Mucosa of stomach (tissue), 1 donor: Measurements from ENCODE around the gene LGR6.
"Not testable (repeated sequence)": the region's sequence is repeated elsewhere in the genome, so short reads cannot be mapped to it uniquely, and the experiment has no call there.

Experiments
- H3K27me3 ChIP-seq: one replicate; pipeline ENCODE4 v1.7.0; 2013; ENCODE audit warnings: mild to moderate bottlenecking, low read length; ENCODE audit not compliant: control insufficient read depth, insufficient read depth
- H3K36me3 ChIP-seq: one replicate; pipeline ENCODE4 v1.7.0; 2013; ENCODE audit warnings: low read length; ENCODE audit not compliant: control insufficient read depth, insufficient read depth
- H3K4me1 ChIP-seq: one replicate; pipeline ENCODE4 v1.7.0; 2013; ENCODE audit warnings: mild to moderate bottlenecking, low read length; ENCODE audit not compliant: control insufficient read depth, insufficient read depth
- H3K4me3 ChIP-seq: one replicate; pipeline ENCODE4 v1.7.0; 2013; ENCODE audit warnings: low read length
- H3K9ac ChIP-seq: one replicate; pipeline ENCODE4 v1.7.0; 2013; ENCODE audit warnings: mild to moderate bottlenecking, low read length, moderate library complexity
- H3K9me3 ChIP-seq: one replicate; pipeline ENCODE4 v1.7.0; 2013; ENCODE audit warnings: mild to moderate bottlenecking, low read length, moderate library complexity; ENCODE audit not compliant: control insufficient read depth
- donor health status: Pancreatic carcinoma.

The LGR6 gene

DNA sequence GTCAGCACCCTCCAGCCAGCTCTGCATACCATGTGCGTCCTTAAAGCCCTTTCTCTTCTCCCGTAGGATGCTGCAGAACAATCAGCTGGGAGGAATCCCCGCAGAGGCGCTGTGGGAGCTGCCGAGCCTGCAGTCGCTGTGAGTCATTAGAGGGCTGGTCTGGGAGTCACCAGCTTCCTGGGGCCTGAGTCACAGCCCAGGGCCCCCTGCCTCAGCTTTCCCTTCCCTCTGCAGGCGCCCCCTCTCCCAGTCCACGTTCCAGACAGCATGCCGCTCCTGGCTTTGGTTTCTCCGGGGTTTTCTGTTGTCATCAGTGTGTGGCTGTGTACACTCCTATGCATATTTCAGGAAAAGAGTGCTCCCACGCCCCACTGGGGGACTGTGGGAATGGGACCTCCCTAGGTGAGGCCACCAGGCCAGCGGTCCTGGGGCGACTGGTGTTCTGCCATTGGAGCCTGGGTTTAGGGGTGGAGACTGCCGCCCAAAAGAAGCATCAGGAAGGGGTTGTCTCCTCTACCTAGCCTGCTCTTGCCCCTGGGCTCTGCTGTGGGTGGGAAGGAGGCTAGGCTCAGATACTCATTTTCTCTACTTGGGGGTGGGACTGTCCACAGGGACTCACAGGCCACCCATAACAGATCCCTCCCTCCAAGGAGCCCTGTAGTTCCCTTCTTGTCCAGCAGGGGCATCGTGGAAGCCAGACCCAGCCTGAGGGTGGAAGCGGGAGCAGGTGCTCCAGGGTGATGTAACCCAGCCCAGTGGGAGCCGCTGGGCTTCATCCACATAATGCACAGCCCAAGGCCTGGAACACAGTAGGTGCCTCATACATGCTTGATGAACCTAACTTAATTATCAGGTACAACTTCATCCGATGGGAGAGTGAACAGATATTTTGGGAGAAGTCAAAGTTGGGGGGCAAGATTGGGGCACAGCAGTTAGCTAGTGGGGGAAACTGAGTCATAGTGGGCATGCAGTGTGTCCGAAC lies 42.5 kb downstream of the LGR6 start:
- no peaks in the 10 kb centered on the region for H3K36me3 ChIP-seq
- H3K9me3 ChIP-seq, result no peaks in the 10 kb centered on the region
- no peak overlapping the region for H3K9ac ChIP-seq
- peaks cover 13% of the 10 kb centered on the region for H3K27me3 ChIP-seq
- no peak overlapping the region for H3K4me3 ChIP-seq
- H3K4me1 ChIP-seq, result no peaks in the 10 kb centered on the region

DNA sequence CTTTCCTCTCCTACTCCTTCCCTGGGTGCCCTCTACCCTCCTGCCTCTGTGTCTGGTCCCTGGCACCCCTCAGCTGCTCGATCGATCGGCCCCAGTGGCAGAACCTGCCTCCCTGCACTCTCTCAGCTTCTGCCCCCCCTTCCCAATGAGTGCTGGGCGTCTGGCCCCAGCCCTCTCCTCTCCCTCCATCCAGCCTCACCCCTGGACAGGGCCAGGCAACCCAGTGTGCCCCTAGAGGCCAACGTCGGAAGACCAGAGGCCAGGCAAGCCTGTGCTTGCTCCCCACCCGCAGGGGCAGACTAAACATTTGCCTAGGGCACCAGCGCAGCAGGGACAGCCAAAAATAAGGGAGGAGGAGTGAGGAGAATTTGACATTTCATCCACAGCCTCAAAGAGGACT lies 43.5 kb downstream of the LGR6 start:
- Histone ChIP-seq H3K27me3 (peaks cover 13% of the 10 kb centered on the region), H3K9me3 (no peaks in the 10 kb centered on the region), H3K9ac (no peak overlapping the region), H3K36me3 (no peaks in the 10 kb centered on the region), H3K4me1 (no peaks in the 10 kb centered on the region), H3K4me3 (no peak overlapping the region)

DNA sequence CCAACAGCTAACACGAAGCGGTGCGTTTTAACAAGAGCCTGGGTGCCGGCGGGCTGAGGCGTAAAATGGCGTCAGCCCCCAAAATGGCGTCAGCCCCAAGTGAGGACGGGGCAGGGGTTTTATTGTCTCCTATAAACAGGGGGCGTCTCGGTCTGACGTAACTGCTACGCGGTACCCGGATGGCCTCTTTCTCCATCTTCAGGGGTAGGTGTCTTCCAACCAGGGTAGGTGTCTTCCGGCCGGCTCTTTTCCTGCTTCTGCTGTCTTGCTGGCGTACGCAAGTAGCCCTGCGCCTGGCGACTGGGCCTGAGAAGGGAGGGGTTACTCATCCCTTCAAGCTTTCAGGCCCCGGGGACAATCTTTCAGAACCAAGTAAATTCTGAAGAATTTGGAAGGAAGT lies 45.3 kb downstream of the LGR6 start:
- H3K4me3 ChIP-seq, result no peak overlapping the region
- no peaks in the 10 kb centered on the region for H3K36me3 ChIP-seq
- peaks cover 11% of the 10 kb centered on the region for H3K27me3 ChIP-seq
- no peaks in the 10 kb centered on the region for H3K4me1 ChIP-seq
- H3K9me3 ChIP-seq, result no peaks in the 10 kb centered on the region
- no peak overlapping the region for H3K9ac ChIP-seq

DNA sequence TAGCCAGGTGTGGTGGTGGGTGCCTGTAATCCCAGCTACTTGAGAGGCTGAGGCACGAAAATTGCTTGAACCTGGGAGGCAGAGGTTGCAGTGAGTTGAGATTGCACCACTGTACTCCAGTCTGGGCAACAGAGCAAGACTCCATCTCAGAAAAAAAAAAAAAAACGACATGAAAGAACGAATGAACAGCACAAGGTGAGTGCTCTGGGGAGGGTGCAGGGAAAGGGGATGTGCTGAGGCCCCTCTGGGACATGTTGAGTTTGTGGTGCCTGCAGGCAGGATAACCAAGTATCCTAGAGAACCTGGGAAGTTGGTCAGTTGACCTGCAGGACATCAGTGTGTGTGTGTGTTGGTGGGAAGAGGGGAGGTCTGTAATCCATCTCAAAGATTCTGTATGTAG lies 46.6 kb downstream of the LGR6 start:
- H3K9me3 ChIP-seq, H3K27me3 ChIP-seq, H3K36me3 ChIP-seq, H3K4me3 ChIP-seq, H3K9ac ChIP-seq, H3K4me1 ChIP-seq: not testable (repeated sequence)

DNA sequence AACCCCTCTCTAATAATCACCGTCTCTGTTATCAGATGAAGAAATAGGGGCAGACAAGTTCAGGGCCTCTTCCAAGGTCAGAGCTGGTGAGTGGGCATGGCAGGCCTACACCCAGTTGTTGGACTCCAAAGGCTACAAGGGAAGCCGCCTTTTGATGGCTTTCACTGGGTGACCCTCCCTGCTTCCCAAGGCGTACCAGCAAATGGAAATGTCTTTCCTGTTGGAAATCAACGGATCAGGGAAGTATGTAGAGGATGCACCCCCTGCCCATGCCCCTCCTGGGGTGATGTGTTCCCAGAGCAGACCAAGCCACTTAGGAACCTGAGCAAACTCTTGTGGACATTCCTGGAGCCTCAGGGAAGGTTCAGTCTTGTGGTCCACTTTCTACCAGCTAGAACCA lies 47.4 kb downstream of the LGR6 start:
- no peaks in the 10 kb centered on the region for H3K4me1 ChIP-seq
- H3K9me3 ChIP-seq, result no peaks in the 10 kb centered on the region
- peaks cover 6% of the 10 kb centered on the region for H3K27me3 ChIP-seq
- no peak overlapping the region for H3K4me3 ChIP-seq
- H3K9ac ChIP-seq, result no peak overlapping the region
- no peaks in the 10 kb centered on the region for H3K36me3 ChIP-seq

DNA sequence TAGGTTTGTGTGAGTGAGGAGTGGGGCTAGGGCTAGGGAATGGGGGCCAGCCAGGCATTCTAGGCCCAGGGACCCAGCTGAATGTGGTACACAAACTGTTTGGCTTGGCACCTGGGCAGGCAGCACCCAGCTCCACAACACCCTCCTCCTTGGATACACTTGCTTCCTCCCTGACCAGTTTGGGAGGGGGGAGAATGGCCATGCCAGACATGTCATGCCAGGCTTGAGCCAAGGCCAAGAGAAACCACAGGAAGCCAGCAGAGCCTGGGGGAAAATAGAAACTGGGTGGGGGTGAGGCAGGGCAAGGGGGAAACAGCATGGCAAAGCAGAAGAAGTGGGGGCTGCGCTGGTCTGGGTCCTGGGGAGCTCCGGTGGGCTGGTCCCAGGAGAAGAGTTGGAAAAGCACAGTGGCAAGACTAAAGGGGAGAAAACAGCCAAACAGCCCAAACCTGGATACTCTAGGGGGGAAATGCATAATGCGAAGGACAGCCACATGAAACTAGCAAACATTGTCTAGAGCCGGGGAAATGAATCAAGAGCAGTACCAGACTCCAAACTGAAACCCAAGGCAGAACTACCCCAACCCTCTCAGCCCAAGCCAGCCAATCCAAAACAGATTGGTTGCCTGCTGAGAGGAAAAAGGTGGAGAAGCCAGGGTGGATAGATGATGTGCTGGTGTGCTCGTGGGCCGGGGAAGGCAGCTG lies 47.9 kb downstream of the LGR6 start:
- Histone ChIP-seq H3K9me3 (no peaks in the 10 kb centered on the region), H3K4me3 (no peak overlapping the region), H3K9ac (no peak overlapping the region), H3K4me1 (no peaks in the 10 kb centered on the region), H3K36me3 (no peaks in the 10 kb centered on the region), H3K27me3 (peaks cover 6% of the 10 kb centered on the region)

DNA sequence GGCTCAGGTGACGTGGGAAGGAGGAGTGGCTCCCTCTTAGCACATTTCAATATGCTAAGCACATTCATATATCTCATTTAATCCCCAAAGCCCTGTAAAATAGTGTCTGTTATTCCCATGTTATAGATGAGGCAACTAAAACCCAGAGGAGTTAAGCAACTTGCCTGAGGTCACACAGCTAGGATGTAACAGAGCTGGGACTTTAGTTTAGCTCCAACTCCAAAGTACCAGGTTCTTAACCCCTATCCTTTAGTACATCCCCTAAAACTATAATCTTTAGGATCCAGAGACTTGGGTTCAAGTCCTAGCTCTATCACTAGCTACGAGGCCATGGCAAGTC lies 48.5 kb downstream of the LGR6 start:
- Histone ChIP-seq H3K4me1 (no peaks in the 10 kb centered on the region), H3K36me3 (no peaks in the 10 kb centered on the region)

DNA sequence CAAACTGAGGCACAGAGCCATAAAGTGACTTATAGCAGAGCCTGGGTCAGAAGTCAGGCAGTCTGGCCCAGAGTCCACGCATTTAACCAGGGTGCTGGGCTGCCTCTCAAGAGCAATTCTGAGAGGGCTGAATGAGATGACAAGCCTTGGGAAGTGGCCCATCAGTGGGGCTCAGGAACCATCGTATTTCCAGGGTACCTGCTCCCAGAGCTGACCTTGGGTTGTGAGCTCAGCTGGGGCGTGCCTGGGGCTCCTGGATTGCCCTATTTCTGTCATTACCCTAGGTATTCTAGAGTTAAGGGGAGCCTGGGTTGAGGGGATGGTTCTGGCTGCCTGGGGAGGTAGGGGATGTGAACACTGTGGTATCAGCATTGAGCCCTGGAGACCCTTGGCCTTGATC lies 49.4 kb downstream of the LGR6 start:
- peaks cover 1% of the 10 kb centered on the region for H3K27me3 ChIP-seq
- H3K36me3 ChIP-seq, result no peaks in the 10 kb centered on the region
- H3K4me1 ChIP-seq, result no peaks in the 10 kb centered on the region
- no peak overlapping the region for H3K9ac ChIP-seq
- no peaks in the 10 kb centered on the region for H3K9me3 ChIP-seq
- no peak overlapping the region for H3K4me3 ChIP-seq

More for the DNA sequence above, 48.5 kb downstream of the LGR6 start:
- Histone ChIP-seq H3K4me3 (no peak overlapping the region), H3K9ac (no peak overlapping the region), H3K9me3 (no peaks in the 10 kb centered on the region), H3K27me3 (peaks cover 6% of the 10 kb centered on the region)

DNA sequence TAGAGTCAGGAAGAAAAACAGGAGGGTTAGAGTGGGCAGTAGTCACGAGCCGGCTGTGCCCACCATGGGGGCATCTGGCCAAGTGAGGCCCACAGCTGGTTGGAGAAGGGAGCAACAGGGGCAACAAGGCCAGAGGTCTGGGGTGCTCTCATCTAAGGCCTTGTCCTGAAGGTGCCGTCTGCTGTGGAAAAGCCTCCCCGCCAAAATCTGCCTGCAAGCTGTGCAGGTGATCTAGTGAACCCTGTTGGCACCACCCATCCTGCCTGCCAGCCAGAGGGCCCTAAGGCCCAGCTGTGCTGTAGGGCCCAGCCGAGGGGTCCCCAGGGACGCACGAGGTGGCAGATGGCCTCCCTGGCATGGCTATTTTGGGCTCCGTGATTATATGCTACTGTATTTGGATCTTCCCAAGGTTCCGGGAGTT lies 51.3 kb downstream of the LGR6 start:
- Histone ChIP-seq H3K36me3 (no peaks in the 10 kb centered on the region), H3K4me3 (no peak overlapping the region), H3K4me1 (no peaks in the 10 kb centered on the region), H3K9me3 (no peaks in the 10 kb centered on the region), H3K9ac (no peak overlapping the region), H3K27me3 (no peaks in the 10 kb centered on the region)

DNA sequence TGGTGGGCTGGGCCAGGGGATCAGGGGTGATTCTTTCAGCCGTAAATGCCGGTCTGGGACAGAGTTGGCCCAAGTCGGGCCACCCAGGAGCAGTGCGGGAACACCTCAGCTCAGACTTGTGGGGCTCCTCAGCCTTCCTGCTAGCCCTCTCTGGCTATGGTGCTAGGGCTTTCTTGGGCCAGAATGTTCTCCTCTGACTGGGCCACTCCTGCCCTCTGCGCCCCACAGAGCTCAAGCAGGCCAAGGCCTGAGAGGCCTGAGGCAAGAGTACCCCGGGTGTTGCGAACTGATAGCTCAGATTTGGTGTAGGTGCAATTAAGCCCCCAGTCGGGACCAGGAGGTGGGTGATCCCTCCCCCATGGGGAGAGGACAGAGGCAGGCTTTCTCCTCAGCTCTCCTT lies 51.8 kb downstream of the LGR6 start:
- no peak overlapping the region for H3K9ac ChIP-seq
- no peaks in the 10 kb centered on the region for H3K9me3 ChIP-seq
- no peaks in the 10 kb centered on the region for H3K27me3 ChIP-seq
- no peak overlapping the region for H3K4me3 ChIP-seq
- no peaks in the 10 kb centered on the region for H3K4me1 ChIP-seq
- H3K36me3 ChIP-seq, result no peaks in the 10 kb centered on the region

DNA sequence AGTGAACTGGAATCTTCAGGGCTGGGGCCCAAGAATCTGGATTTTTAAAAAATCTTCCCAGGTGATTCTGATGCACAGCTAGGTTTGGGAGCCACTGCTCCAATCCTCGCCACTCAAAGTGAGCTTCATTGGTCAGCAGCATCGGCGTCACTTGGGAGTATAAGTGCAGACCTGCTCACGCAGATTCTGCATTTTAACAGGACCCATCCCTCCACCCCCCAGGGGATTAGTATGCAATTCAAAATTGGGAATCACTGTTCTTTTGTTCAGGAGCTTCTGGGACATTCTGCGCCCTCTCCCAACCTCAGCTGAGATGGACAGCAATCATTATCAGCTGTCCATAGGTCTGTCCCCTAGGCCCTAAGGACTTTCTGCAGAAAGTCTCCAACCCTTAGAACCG lies 53.5 kb downstream of the LGR6 start:
- H3K27me3 ChIP-seq, result peaks cover 3% of the 10 kb centered on the region
- no peak overlapping the region for H3K9ac ChIP-seq
- no peaks in the 10 kb centered on the region for H3K9me3 ChIP-seq
- H3K4me3 ChIP-seq, result no peak overlapping the region
- H3K4me1 ChIP-seq, result no peaks in the 10 kb centered on the region
- no peaks in the 10 kb centered on the region for H3K36me3 ChIP-seq
